HEK293 (cell line): ENCODE data around the gene ATP6V1D.

Experiments
- CTCF ChIA-PET: fragments of 350-600 bp; formaldehyde crosslinking; extraction: SDS; loops from one replicate; lab custom pipeline; 2021; ENCODE audit warnings: antibody characterized with exemption; lab: Yijun Ruan, JAX
- POLR2A ChIA-PET: fragments of 300-600 bp; formaldehyde crosslinking; extraction: SDS; loops from one replicate; lab custom pipeline; 2020; ENCODE audit warnings: antibody characterized with exemption, inconsistent platforms; lab: Yijun Ruan, JAX
- H3K27ac ChIP-seq: fragments of 200-500 bp; sonication (Bioruptor generic); 2 replicates; pipeline ENCODE4 v1.5.1; 2014; ENCODE audit warnings: low read depth, low read length, control low read depth, inconsistent platforms; ENCODE audit errors: extremely low read depth
- H3K36me3 ChIP-seq, 2 experiments: fragments of 200-500 bp in 1 of 2; sonication (Bioruptor generic) in 1 of 2; 1 replicate in 1 of 2; 2 replicates in 1 of 2; pipeline ENCODE4 v1.5.1; 2014 to 2017; ENCODE audit warnings: inconsistent platforms in 2 of 2, low read length in 2 of 2; ENCODE audit not compliant: control insufficient read depth in 2 of 2, insufficient read depth in 1 of 2
- H3K4me1 ChIP-seq: fragments of 200-500 bp; sonication (Bioruptor generic); 2 replicates; pipeline ENCODE4 v1.5.1; 2014; ENCODE audit warnings: mild to moderate bottlenecking, low read length, inconsistent platforms; ENCODE audit not compliant: control insufficient read depth, insufficient read depth
- H3K4me3 ChIP-seq: 2 replicates; pipeline ENCODE4 v1.5.1; 2011; ENCODE audit warnings: low read depth, mild to moderate bottlenecking, control low read depth, low read length, moderate library complexity
- H3K9me3 ChIP-seq: fragments of 200-500 bp; sonication (Bioruptor generic); 2 replicates; pipeline ENCODE4 v1.5.1; 2014; ENCODE audit warnings: low read depth, low read length, inconsistent platforms; ENCODE audit not compliant: control insufficient read depth, insufficient read depth
- HIC1 ChIP-seq: fragments of 450-650 bp; formaldehyde crosslinking; IDR thresholded peaks from 2 replicates; pipeline ENCODE4 v1.5.1; 2016; ENCODE audit warnings: missing biosample characterization, missing genetic modification characterization
- HOXA7 ChIP-seq: sonication (generic); formaldehyde crosslinking; IDR thresholded peaks from 2 replicates; pipeline ENCODE4 v1.8.1; 2022; ENCODE audit warnings: missing genetic modification reagents, borderline replicate concordance
- KLF17 ChIP-seq: fragments of 450-650 bp; formaldehyde crosslinking; IDR thresholded peaks from 2 replicates; pipeline ENCODE4 v1.5.1; 2016; ENCODE audit warnings: missing biosample characterization, missing genetic modification characterization
- PRDM1 ChIP-seq: fragments of 450-650 bp; formaldehyde crosslinking; IDR thresholded peaks from 2 replicates; pipeline ENCODE4; 2016; ENCODE audit warnings: missing biosample characterization, missing genetic modification characterization
- SALL2 ChIP-seq: fragments of 450-650 bp; formaldehyde crosslinking; IDR thresholded peaks from 2 replicates; pipeline ENCODE4 v1.5.0; 2017; ENCODE audit warnings: missing biosample characterization, mild to moderate bottlenecking, missing genetic modification characterization, borderline replicate concordance
- SCRT1 ChIP-seq: fragments of 450-650 bp; formaldehyde crosslinking; IDR thresholded peaks from 2 replicates; pipeline ENCODE4 v1.5.1; 2016; ENCODE audit warnings: missing biosample characterization, missing genetic modification characterization, borderline replicate concordance
- TSHZ1 ChIP-seq: fragments of 450-650 bp; formaldehyde crosslinking; IDR thresholded peaks from 2 replicates; pipeline ENCODE4 v1.5.1; 2016; ENCODE audit warnings: missing biosample characterization, missing genetic modification characterization, borderline replicate concordance
- YY2 ChIP-seq: fragments of 450-650 bp; formaldehyde crosslinking; IDR thresholded peaks from 2 replicates; pipeline ENCODE4 v1.5.1; 2016; ENCODE audit warnings: missing biosample characterization, missing genetic modification characterization
- ZNF112 ChIP-seq: fragments of 450-650 bp; formaldehyde crosslinking; IDR thresholded peaks from 2 replicates; pipeline ENCODE4 v1.5.0; 2017; ENCODE audit warnings: missing biosample characterization, missing genetic modification characterization
- ZNF140 ChIP-seq: fragments of 450-650 bp; formaldehyde crosslinking; IDR thresholded peaks from 2 replicates; pipeline ENCODE4 v1.5.1; 2016; ENCODE audit warnings: missing biosample characterization, missing genetic modification characterization
- ZNF214 ChIP-seq: fragments of 450-650 bp; formaldehyde crosslinking; IDR thresholded peaks from 2 replicates; pipeline ENCODE4 v1.5.1; 2017; ENCODE audit warnings: missing biosample characterization, mild to moderate bottlenecking, missing genetic modification characterization, borderline replicate concordance
- ZNF302 ChIP-seq: fragments of 450-650 bp; formaldehyde crosslinking; IDR thresholded peaks from 2 replicates; pipeline ENCODE4 v1.5.1; 2016; ENCODE audit warnings: missing biosample characterization, missing genetic modification characterization, low read depth
- ZNF645 ChIP-seq: fragments of 450-650 bp; formaldehyde crosslinking; IDR thresholded peaks from 2 replicates; pipeline ENCODE4; 2016; ENCODE audit warnings: missing biosample characterization, missing genetic modification characterization
- ZNF658 ChIP-seq: fragments of 450-650 bp; formaldehyde crosslinking; IDR thresholded peaks from 2 replicates; pipeline ENCODE4; 2016; ENCODE audit warnings: missing biosample characterization, missing genetic modification characterization
- ZNF76 ChIP-seq: fragments of 450-650 bp; formaldehyde crosslinking; IDR thresholded peaks from 2 replicates; pipeline ENCODE4; 2016; ENCODE audit warnings: low read depth, missing biosample characterization, missing genetic modification characterization, borderline replicate concordance
- ZNF843 ChIP-seq: fragments of 450-650 bp; formaldehyde crosslinking; IDR thresholded peaks from 2 replicates; pipeline ENCODE4 v1.5.1; 2016; ENCODE audit warnings: missing biosample characterization, missing genetic modification characterization

The ATP6V1D gene

GRCh38 chr14:67397536-67397935 lies 37.9 kb upstream of the ATP6V1D start:
- TF ChIP-seq PRDM1 (tag by site-specific recombination) (no peak), ZNF112 (tag by site-specific recombination) (no peak), TSHZ1 (tag by site-specific recombination) (no peak), ZNF76 (tag by site-specific recombination) (no peak), ZNF214 (tag by site-specific recombination) (no peak)
- CTCF ChIA-PET: interaction anchor here (0.6 kb wide), 2 partner anchors 141 to 247 kb away, joined by 3 to 5 read pairs; no protein-coding TSS in a partner anchor
- no peak overlapping the region for H3K27ac ChIP-seq
- H3K36me3 ChIP-seq: no peaks in the 10 kb centered on the region
- no peak overlapping the region for H3K4me3 ChIP-seq
- POLR2A ChIA-PET: no interaction called here
- H3K9me3 ChIP-seq: no peaks in the 10 kb centered on the region
- H3K4me1 ChIP-seq: no peaks in the 10 kb centered on the region

- CTCF ChIA-PET: no interaction called here
Measured at GRCh38 chr14:67396381-67396970, 36.9 kb upstream of the ATP6V1D start.

More at GRCh38 chr14:67396381-67396970, 36.9 kb upstream of the ATP6V1D start:
- POLR2A ChIA-PET: no interaction called here
- Histone ChIP-seq H3K4me1 (no peaks in the 10 kb centered on the region), H3K4me3 (no peak overlapping the region), H3K9me3 (no peaks in the 10 kb centered on the region), H3K36me3 (no peaks in the 10 kb centered on the region), H3K27ac (no peak overlapping the region)
- TF ChIP-seq YY2 (no peak), ZNF645 (no peak), SCRT1 (no peak), ZNF843 (tag by site-specific recombination) (no peak), SALL2 (tag by site-specific recombination) (no peak), KLF17 (no peak), ZNF302 (no peak), ZNF658 (tag by site-specific recombination) (no peak), HIC1 (no peak), HOXA7 (CRISPR knock-in tag) (no peak), ZNF140 (tag by site-specific recombination) (no peak)
